AML-193 (cell line): ENCODE results near the gene LRRFIP1.
A peak's percentile ranks its signal among the peaks of the same experiment; 100 is the strongest.

Experiments
- DNase-seq, 2 experiments: peaks; one replicate each; lab custom pipeline; 2025; lab: John Stamatoyannopoulos, UW

LRRFIP1 gene

DNA sequence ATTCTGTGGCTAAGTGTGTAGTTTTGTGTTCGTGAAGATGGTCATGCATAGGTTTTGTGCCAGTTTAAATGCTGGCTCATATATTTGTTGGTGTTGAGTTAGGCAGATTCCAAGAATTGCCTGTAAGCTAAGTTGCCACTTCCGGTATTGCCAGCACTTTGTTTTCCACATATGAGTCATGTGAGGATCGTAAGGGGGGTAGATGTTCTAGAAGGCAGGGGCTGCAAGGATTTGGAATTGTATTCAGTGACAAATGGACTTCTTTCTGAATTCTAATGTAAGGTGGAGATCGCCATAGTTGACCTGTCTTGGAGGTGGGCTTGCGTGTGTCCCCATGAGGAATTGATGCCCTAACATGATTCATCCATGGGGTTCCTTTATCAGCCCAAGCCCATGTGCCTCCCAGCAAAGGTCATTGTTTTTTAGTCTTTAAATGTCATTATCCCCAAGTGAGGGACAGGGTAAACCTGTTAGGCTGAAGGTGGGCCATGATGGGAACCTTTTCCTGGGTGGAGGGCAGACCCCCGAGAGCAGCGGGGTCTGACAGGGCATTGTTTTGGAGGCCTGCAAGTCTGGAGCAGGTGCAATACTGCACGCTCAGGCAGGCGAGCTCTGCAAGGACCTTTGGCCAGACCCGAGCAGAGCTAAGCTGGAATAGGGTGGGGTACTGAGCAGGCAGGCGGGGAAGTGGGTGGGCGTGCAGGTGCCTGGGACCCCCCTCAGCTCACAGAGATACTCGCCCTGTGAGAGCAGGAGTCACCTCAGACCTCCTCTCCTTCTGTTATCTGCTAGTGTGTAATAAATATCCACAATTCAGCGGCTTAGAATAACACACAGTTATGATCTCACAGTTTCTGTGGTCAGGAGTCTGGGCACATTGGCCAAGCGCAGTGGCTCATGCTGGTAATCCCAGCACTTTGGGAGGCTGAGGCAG is 77.4 kb downstream of the LRRFIP1 start:
- DNase-seq, result no peak

DNA sequence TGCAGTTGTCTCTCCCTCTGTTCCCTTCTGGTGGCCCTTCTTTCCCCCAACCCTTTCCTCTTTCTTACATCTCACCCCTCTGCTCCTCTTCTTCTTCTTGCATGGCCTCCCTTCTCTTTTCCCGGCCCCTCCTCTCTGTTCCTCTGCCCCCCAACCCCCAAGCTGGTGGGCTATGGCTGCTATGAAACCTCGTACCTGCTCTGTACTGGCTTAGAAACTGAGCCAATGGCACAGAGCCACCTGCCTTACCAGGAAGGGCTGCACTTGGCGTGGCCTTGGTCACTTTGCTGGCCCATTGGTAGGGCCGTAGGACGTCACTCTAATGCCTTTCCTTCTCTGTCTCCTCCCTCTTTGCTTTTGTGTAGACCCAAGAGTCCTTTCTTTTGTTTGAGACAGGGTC is 78.9 kb downstream of the LRRFIP1 start:
- DNase-seq, result no peak

DNA sequence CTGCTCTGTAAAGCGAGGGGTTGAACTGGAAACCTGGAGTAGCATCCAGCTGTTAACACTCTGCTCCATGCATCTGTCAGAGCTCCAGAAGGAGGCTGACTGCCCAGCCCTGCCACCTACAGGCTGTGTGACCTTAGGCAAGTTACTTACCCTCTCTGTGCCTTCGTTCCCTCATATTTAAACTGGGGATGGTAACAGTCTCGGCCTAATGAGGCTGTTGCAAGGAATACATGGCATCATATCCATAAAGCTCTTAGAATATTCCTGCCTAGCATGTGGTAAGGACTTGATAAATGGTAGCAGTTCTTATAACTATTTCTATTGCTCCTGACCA is 80.6 kb downstream of the LRRFIP1 start:
- DNase-seq, result no peak

DNA sequence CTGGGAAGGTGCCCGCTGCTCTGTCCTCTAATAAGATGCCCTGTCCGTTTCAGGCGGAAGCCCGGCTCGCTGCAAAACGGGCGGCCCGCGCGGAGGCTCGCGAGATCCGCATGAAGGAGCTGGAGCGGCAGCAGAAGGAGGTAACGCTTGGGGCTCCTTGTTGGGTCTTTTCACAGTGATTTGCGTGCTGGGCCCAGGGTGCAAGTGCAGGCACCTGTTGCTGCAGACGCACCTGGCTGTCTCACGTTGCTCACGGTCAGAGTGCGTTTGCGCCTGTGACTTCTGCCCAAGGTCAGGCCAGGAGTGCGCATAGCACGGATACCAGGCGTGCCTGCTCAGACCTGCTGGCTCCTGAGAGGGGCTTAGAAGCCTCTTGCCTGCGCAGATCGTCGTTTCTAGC is 81.1 kb downstream of the LRRFIP1 start:
- no peak for DNase-seq

DNA sequence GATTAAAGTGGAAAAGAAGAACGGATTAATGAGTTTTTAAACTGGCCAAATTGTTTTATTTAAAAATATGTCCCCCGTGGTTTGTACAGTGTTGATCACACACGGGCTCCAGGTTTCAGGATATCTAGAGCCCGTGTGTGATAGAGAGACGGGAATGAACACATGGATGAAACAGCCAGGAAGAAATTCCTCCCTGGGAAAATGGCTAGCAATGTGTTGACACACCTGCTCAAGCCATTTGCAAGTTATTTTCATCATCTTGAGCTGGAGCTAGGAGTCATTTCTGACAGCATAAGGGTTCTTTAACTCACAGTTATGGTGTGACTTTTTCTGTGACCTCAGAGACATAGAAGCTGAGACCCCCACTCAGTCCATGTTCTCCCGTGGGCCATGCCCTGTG is 81.6 kb downstream of the LRRFIP1 start:
- no peak for DNase-seq

DNA sequence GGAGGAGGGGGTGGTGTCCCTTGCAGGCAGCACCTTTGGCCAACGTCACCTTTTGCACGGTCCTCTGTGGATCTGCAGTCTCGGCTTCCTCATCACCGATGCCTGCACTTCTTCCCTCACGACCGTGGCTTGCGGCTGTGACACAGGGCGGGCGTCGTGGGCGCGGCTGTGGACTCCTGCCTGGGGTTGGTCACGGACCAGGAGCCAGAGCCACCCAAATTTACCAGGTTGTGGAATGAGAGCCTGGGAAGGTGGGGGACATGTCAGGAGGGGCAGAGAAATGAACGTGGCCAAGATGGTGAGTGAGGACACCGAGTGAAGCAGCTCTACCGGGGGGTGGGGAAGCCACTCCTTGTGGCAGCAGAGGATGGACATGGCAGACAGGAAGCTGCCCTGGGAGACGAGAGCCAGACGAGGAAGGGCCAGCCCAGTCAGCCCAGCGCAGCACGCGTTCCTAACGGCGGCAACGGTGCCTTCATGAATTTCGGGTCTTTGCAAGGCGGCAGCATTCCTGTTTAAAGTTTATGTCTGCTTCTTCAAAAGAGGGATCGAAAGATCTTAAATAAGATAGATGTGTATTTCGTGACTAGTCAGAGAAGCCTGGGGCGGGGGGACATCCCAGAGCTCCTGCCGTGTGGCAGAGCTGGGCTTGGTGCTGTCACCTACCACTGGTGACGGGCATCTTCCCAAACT is 84.2 kb downstream of the LRRFIP1 start:
- no peak for DNase-seq

DNA sequence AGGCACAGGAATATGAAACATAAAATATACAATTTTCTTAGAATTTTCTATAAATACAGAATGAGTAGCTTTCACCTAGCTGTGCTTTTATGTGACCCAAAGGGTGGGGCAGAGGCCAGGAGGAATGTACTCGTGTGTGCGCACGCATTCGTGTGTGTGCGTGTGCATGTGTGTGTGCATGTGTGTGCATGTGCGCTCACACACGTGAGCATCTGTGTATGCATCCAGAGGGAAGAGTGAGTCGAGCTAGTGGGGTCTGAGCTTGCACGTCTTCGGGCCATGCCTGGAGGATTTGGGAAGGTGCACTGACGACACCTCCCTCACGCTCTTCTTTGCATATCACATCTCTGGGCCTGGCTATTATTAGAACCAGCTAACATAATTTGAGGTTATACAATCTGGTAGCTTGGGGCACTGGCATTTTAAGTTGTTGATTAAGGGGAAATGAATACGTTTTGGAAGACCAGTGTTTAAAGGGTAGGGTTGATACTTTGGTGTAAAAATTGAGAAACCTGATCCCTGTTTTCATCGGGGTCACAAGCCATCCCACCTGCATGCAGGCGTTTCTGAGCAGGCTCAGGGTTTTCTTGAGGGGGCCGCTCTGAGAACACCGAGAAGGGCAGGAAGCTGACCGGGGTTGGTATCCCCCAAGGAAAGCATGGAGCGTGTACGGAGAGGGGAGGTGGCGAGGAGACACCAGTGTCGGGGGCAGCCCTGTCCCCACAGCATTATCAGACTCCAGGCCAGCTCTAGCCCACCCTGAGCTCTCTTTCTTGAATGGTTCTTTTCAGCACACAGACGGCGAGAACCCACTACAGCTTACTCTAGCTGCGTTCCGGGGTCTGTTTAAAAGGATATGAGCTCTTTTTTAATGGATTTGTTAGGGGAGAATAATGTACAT is 85.3 kb downstream of the LRRFIP1 start:
- DNase-seq, result no peak

DNA sequence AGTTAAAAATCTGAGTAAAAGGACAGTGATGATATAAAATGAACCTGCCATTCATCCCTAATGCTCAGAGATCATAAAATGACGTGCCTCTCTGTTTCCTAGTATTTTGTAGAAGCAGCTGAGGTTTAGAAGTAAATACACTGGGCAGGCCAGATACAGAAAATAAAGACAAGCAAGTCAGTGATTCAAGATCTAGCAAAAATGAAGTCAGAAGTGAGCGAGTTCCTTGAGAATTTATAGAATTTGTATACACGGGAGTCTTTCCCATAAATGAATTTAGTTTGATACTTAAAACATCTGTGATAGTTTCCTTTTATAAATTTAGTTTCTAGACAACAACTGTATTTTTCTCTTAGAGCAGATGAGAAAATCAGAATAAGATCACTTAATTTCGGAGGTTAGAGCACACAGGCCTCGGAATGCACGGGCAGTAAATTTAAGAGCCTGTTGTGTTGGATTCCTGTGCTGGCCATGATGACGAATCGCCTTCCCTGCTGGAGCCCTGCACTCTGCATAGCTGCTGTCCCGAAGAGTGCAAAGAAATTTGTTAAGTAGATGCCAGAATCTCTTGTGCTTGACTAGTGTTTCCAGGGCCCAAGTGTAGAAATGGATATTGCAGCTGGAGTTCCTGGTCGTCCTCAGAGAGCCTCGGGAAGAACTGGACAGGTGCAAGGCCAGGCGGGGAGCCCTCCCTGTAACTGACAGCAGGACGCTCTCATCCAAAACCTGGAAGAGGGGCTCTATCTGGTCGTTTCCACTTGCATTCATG is 87.5 kb downstream of the LRRFIP1 start:
- no peak for DNase-seq

DNA sequence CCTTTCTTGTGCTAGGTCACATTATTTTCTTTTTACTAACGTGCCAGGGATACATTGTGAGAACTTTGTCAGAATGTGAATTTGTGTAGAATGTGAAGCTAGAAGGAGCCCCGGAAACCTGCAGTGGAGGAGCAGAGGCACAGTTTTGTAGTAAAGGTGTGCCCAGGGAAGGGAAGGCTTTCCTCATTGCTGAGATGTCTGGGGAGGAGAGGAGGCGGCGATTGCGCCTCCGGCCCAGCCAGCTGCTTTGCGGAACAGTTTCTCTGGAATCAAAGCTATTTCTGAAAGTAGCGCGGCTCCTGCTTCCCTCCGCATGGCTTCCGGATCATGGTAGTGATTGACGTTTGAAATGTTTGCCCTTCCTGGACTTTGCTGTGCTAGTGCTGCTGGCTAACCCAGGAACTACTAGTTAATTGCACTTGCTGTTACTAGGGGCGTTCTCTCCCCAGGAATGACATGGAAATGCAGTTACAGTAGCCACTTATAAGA is 88.1 kb downstream of the LRRFIP1 start:
- DNase-seq, result no peak

DNA sequence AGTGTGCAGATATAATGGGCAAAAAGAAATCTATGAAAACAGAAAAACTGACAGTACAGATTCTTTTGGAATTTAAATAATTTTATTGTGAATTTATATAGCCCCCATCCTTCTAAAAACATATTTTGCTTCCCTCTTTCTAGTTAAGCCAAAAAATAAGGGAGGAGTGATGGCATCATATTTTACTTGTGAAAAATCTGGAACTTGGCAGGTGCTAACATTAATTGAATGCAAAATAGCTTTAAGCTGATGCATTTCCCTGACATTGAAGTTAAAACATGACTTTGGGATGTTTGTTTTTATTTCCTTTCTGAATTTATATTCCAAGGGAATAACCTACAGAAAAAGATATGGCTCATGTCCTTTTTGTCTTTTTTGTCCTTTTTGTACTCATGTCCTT is 88.6 kb downstream of the LRRFIP1 start:
- no peak for DNase-seq

DNA sequence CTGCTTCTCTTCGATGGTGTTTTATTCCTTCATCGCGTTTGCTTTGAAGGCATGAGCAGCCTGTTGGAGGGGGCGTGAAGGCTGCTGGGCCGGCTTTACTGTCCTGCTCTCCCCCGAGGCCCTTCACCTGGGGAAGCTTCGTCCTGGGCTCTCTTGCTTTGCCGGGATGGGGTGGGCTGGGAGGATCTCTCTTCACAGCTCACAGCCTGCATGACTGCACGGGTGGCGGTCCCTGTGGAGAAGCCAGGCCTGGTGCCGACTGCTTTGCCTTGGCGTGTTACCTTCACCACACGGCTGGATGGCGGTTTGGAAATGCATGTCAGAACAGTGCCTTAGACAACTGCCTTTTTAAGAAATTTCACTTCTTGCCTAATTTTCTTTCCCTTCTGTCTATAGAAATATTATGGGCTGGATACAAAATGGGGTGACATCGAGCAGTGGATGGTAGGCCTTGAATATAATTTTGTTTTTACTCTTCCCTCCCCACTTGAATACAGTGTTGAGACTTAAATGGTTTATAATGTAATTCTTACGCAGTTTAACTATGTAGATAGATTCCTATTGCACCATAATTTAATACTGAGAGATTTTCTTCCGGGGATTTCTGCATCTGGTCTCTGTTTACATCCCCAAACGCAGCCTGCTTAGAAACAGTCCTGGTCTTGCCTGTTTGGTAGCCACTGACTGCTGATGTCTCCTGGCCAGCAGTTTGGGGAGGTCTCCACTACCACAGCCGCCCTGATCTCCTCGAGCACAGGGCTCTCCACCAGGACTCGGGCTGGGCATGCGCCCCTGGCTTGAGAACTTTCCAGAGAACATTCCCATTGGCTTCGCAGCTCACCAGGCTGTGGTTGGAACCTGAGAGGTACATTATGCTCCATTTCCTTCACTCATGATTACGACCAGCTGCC is 90.2 kb downstream of the LRRFIP1 start:
- DNase-seq, result no peak

DNA sequence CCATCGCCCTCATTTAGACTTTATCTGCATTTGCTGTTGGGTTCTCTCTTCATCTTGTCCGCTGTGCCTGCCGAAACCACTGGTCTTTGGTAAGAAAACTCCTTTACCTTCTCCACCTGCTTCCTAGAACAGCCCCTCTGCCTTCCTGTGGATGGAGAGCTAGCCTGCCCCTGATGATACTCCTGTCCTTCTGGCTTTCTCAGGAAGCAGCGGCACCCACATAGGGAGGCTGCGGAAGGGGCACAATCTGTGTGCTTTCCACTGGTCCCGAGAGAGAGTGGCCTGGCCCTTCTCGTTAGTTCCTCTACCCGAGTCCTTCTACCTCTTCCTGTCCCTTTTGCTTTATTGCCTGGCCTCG is 90.9 kb downstream of the LRRFIP1 start:
- no peak for DNase-seq

DNA sequence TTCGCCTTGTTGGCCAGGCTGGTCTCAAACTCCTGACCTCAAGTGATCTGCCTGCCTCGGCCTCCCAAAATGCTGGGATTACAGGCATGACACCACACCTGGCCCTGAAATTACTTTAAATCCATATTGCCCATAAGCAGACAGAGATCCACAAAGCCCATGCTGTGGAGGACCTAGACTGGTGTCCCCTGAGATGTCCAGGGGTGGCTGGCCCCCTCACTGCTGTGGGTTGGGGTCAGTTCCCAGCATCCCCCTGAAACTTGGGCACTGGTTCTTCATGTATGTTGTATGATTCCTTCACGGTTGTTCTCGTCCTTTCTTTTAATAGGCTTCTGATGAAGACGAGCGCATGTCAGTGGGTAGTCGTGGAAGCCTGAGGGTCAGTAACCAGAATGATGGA is 93.1 kb downstream of the LRRFIP1 start:
- DNase-seq, result no peak

DNA sequence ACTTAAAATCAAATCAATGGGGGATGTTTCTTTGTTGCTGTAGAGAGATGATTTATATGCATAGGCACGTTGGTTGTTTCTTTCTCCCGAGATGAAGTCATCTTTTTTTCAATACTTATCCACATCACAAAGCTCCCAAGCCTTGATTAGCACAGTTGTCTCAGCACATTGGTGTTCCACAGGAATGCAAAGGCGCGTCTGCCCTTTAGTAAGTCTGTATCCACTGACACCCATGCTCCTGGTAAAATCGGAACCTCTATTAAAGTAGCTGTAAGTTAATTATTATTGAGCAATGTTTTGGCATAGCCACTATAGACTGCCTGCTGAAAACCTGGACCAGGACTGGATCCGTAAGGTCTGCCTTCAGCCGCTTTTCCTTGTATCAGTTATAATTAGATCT is 93.6 kb downstream of the LRRFIP1 start:
- no peak for DNase-seq

DNA sequence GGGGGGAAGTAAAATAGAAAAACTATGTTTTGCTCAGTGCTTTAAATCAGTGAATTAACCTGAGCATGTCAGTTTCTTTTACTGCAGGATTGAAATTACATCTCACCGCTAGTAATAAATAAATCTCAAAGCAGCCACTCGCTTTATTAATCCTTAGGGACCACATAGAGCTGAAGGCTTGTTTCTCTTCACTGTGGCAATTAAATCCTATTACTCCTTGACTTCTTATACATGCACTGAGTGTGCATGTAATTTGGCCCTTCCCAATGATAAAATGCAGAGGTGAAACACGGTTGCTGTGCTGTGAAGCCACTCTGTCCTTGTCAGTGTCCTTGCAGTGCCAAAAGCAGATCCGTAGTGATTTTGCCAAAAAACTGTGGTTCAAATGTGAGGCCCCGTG is 94.1 kb downstream of the LRRFIP1 start:
- DNase-seq, result no peak

DNA sequence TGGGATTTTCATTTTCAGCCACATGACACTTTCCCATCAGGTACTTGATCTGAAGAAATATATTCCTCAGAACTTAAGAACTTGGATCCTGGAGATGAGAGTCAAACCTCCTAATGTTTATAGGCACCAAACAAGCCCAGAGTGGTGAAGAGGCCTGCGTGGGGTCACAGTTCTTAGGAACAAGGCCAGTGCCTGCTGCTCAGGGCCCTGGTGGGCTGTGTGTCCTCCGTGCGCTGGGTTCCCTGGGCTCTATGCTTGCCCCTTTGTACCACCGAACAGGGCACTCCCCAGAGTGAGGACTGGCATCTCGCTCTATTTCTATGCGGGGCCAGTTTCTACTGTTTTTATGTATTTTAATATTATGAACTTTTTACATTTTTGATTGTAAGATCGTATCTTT is 95.2 kb downstream of the LRRFIP1 start:
- no peak for DNase-seq

DNA sequence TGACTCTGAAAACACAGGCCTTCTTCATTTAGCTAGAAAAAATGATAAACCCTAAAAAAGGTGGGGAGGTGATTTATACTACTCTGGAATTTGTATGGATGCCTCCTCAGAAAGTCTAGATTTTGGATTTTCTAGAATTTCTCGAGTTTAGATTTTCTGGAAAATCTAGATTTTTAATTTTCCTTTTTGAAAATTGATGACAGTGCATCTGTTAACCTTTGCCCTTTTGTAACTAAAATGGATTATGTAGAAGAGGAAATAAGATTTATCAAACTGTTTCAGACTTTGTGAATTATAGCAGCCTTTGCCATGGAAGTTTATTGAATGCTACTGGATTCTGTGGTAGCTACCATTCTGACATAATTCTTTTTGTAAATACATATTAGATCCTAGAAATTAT is 95.6 kb downstream of the LRRFIP1 start:
- DNase-seq, result no peak

DNA sequence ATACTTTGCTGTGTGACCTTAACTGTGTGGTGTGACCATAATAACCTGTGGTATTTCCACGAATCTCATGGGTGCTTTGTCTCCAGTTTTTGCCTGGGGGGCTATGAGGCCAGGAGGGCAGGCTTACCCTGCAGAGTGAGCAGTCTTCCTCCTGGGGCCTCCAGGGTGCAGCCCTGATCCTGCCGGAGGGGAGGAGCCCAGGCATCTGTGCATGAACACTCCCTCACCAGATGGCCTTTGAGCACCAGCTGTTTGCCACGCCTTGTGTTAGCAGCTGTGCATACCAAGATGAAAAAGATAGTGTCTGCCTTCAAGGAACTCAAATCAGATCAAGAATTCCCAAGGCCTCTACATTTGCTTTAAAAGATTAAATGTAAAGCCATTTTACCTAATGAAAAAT is 96.2 kb downstream of the LRRFIP1 start:
- DNase-seq, result no peak

DNA sequence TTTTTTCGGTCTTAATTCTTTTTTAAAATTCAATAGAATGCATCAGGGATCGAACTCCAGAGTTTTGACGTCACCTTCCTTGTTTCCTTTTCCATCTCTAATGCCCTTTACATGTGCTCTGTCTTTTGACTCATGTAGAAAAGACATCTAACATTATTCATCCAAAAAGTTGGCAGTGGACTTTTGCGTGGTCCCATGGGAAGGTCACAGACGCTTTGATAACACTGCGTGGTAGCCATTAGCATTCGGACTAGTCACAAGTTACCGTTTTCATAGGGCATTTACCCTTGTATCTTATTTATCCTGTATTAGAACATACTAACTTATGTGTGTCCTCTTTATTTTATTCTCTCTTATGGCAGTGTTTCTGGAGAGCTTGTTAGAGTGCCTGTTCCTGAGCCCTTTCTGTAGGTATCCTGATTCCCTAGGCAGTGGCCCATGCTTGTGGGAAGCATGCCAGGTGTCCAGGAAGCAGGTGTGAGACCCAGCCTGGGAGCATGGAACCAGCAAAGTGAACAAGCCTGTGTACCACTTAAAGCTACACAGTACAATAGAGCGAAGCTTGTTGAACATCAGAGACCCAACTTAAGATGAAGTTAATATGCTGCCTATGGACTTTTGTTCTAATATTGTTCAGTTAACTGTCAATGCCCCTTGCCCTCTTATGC is 97.6 kb downstream of the LRRFIP1 start:
- no peak for DNase-seq

DNA sequence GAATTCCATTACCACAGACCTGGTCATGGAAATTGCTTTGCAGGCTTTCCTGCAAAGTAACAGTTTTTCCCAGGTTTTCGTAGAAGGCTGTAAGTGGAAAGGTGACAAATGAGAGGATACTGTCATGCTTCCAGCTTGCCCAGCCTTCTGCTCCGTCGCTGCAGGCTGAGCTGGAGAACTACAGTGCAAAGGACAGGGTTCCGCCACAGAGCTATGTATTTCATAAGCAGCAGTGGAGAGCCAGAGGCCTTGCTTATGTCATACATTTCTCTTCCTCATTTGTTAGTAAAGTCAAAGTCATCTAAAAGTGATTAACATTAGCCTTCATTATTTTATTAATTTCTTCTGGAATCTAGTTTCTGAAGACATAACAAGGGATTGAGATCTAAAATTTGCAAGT is 98.3 kb downstream of the LRRFIP1 start:
- DNase-seq, result peak; percentile 62 to 67
